ENCODE measurements around the gene DNA2. TPM values are rescaled to one million over a fixed set of nuclear protein-coding genes. Genes with fewer than 3 reads are reported as not detected.

DNA2 gene
- total RNA-seq, 1 experiment from 2014 or later: 43.4 TPM

DNA sequence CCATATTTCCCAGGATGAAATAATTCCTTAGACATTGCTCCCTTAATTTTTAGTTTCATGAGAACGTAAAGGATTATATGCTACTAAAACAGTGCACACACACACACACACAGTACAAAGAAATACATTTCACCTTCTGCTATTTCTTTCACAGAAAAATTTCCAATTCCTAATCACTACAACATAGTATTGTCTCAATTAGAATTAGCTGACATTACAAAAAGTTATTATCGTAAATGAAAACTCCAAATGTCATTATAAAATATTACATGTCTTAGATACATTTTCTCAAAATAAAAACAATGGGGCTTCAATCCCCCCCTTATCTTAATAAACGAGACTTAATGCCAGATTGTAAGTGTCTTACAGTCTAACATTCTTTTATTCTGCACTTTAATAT lies 52.4 kb downstream of the DNA2 start:
- TF ChIP-seq, protein P1, sequence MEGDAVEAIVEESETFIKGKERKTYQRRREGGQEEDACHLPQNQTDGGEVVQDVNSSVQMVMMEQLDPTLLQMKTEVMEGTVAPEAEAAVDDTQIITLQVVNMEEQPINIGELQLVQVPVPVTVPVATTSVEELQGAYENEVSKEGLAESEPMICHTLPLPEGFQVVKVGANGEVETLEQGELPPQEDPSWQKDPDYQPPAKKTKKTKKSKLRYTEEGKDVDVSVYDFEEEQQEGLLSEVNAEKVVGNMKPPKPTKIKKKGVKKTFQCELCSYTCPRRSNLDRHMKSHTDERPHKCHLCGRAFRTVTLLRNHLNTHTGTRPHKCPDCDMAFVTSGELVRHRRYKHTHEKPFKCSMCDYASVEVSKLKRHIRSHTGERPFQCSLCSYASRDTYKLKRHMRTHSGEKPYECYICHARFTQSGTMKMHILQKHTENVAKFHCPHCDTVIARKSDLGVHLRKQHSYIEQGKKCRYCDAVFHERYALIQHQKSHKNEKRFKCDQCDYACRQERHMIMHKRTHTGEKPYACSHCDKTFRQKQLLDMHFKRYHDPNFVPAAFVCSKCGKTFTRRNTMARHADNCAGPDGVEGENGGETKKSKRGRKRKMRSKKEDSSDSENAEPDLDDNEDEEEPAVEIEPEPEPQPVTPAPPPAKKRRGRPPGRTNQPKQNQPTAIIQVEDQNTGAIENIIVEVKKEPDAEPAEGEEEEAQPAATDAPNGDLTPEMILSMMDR (conservative IDR thresholded peaks at IDR 0.05): no peak
- H3K9ac ChIP-seq (ENCODE audit: extremely low read depth, insufficient read length, low read length): no peak overlapping the region
- no peak overlapping the region for H2BK120ac ChIP-seq (ENCODE audit: low read depth, low read length, poor library complexity, severe bottlenecking)
- no peaks in the 10 kb centered on the region for H3K23me2 ChIP-seq (ENCODE audit: insufficient read length, low read depth, low read length, poor library complexity, severe bottlenecking)
- no peaks in the 10 kb centered on the region for H3K4me1 ChIP-seq (ENCODE audit: insufficient read depth, low read length)
- DNase-seq: no peak
- no peak overlapping the region for H3K4me2 ChIP-seq (ENCODE audit: insufficient read depth, insufficient read length, low read length)
- no peak overlapping the region for H3K23ac ChIP-seq (ENCODE audit: insufficient read length, low read depth, low read length)
- no peak overlapping the region for H4K5ac ChIP-seq (ENCODE audit: insufficient read length, low read depth, low read length)
- no peaks in the 10 kb centered on the region for H3K9me3 ChIP-seq (ENCODE audit: control insufficient read depth, low read depth, low read length)
- no peaks in the 10 kb centered on the region for H3K27me3 ChIP-seq (ENCODE audit: insufficient read depth, low read length)
- H3K18ac ChIP-seq (ENCODE audit: insufficient read length, low read depth, low read length): no peak overlapping the region
- WGBS (ENCODE audit: extremely low coverage, insufficient read length, low lambda C conversion rate): no CpG with 5 or more reads among the region's 3 CpGs
- Mint-ChIP-seq H3K9me3 (no peaks in the 10 kb centered on the region), H3K27ac (no peak overlapping the region), H3K4me3 (no peak overlapping the region), H3K36me3 (ENCODE audit: insufficient read depth in 1 of 3, low read depth in 3 of 3) (peaks cover 36 to 92% (median 86%) of the 10 kb centered on the region in 3 experiments; a peak in 6 of 7 replicates), H3K4me1 (no peaks in the 10 kb centered on the region), H3K27me3 (ENCODE audit: low read depth) (no peaks in the 10 kb centered on the region)
- no peak overlapping the region for H3K27ac ChIP-seq (ENCODE audit: insufficient read length, low read depth, low read length)
- H3K56ac ChIP-seq (ENCODE audit: insufficient read length, low read depth, low read length): no peak overlapping the region
- H2BK12ac ChIP-seq (ENCODE audit: insufficient read length, low read depth, low read length): no peak overlapping the region
- no peak overlapping the region for H2AFZ ChIP-seq (ENCODE audit: low read length)
- H2AK5ac ChIP-seq (ENCODE audit: insufficient read length, low read length): no peak overlapping the region
- no peak overlapping the region for H3T11ph ChIP-seq (ENCODE audit: low read length)
- no peaks in the 10 kb centered on the region for H4K20me1 ChIP-seq (ENCODE audit: control insufficient read depth, insufficient read depth, insufficient read length)
- H4K8ac ChIP-seq (replicated peaks; ENCODE audit: insufficient read length, low read depth, low read length): no peak overlapping the region
- no peak overlapping the region for H3K4ac ChIP-seq (ENCODE audit: low read depth, low read length)
- H2BK5ac ChIP-seq (ENCODE audit: insufficient read length, low read length): no peak overlapping the region
- H2BK20ac ChIP-seq (ENCODE audit: low read depth, low read length, poor library complexity, severe bottlenecking): no peak overlapping the region
- H3K79me2 ChIP-seq (ENCODE audit: insufficient read depth, low read length): no peaks in the 10 kb centered on the region
- no peak overlapping the region for H4K91ac ChIP-seq (ENCODE audit: insufficient read length, low read depth, low read length)
- H3K79me1 ChIP-seq (ENCODE audit: insufficient read depth, low read depth, low read length, poor library complexity, severe bottlenecking): peaks cover 3% of the 10 kb centered on the region
- H3K14ac ChIP-seq (ENCODE audit: insufficient read depth, low read length): no peak overlapping the region
- no peak overlapping the region for H2BK15ac ChIP-seq (ENCODE audit: low read depth, low read length)

All from H9 (cell line).